Stomach (tissue), 9 donors: Measurements from ENCODE around the gene GBX1. TPM values are rescaled to one million over a fixed set of nuclear protein-coding genes. Genes with fewer than 3 reads are reported as not detected.

Experiments
- DNase-seq, 2 donors: peaks; one replicate each; pipeline versions ENCODE4 v3.0.0 to v3.0.0-alpha.2; 2013 to 2019
- H3K27ac ChIP-seq, 5 donors: fragments of 200-600 bp in 4 of 5; sonication (generic) in 4 of 5; one replicate each; pipeline ENCODE4 v1.5.1; 2013 to 2019; ENCODE audit warnings: mild to moderate bottlenecking in 1 of 5, moderate library complexity in 1 of 5
- H3K27me3 ChIP-seq, 3 donors: fragments of 200-600 bp; sonication (generic); one replicate each; pipeline ENCODE4 v1.5.1; 2017 to 2019; ENCODE audit warnings: mixed run types in 1 of 3
- H3K36me3 ChIP-seq, 4 donors: fragments of 200-600 bp; sonication (generic); 1 replicate in 3 of 4; 2 replicates in 1 of 4; pipeline ENCODE4 v1.5.1; 2016 to 2019
- H3K4me1 ChIP-seq, 4 donors: fragments of 200-600 bp; sonication (generic); one replicate each; pipeline ENCODE4 v1.5.1; 2016 to 2019
- H3K4me3 ChIP-seq, 4 donors: fragments of 200-600 bp; sonication (generic) in 3 of 4; one replicate each; pipeline ENCODE4 v1.5.1; 2016 to 2019; ENCODE audit warnings: mild to moderate bottlenecking in 1 of 4
- H3K9me3 ChIP-seq, 4 donors: fragments of 200-600 bp; sonication (generic); one replicate each; pipeline ENCODE4 v1.5.1; 2016 to 2019
- CTCF ChIP-seq, 7 experiments: fragments of 450-650 bp in 4 of 7; fragments of 200-600 bp in 3 of 7; sonication (generic) in 3 of 7; IDR thresholded peaks; one replicate each; pipeline ENCODE4 v1.5.1; 2016 to 2019; ENCODE audit warnings: antibody characterized with exemption in 7 of 7, control low read depth in 2 of 7, mild to moderate bottlenecking in 1 of 7
- EP300 ChIP-seq: sonication (generic); formaldehyde crosslinking; IDR thresholded peaks from one replicate; pipeline ENCODE4 v1.6.1; 2017; ENCODE audit warnings: antibody characterized with exemption
- POLR2A ChIP-seq, 4 donors: fragments of 450-650 bp; IDR thresholded peaks; one replicate each; pipeline ENCODE4 v1.6.1; 2016; ENCODE audit warnings: antibody characterized with exemption in 4 of 4, control low read depth in 2 of 4, mild to moderate bottlenecking in 1 of 4, moderate library complexity in 1 of 4
- POLR2AphosphoS5 ChIP-seq, 3 donors: sonication (generic); formaldehyde crosslinking; IDR thresholded peaks; one replicate each; pipeline ENCODE4 v1.6.1; 2016; ENCODE audit warnings: antibody characterized with exemption in 3 of 3
- WGBS, 5 donors: extraction: QIAGEN DNeasy Blood & Tissue Kit in 3 of 5; methylation state at CpG; one replicate each; pipeline versions ENCODE4 v1.1.5 to v1.1.7; 2013 to 2018; 5-methylcytosine and 5-hydroxymethylcytosine counted together
- intact Hi-C: fragments of 100-400 bp; cut with DNase I; formaldehyde crosslinking; loops from one replicate; pipeline ENCODE4 v1.15.1; 2023; ENCODE audit warnings: low total_unique reads
- polyA plus RNA-seq, 3 donors: library from polyadenylated mRNA; stranded (reverse); fragments of 200-250 nt; gene quantifications; one replicate each; pipeline ENCODE4 v1.2.3, GENCODE V29; 2013
- total RNA-seq, 5 donors: library from RNA; depleted of rRNA; stranded (reverse); fragments of >200 nt; gene quantifications; one replicate each; pipeline versions ENCODE4 v1.1.0 to v1.2.3, GENCODE V29; 2014 to 2016
- donor health status: healthy with polysubstance abuse.
- donor health status: Bipolar disorder and iron deficiency.
- donor health status: healthy.

Gene GBX1
- total and polyA plus RNA-seq, 8 donors = not detected

GRCh38 chr7:151130741-151131157 is 36.7 kb downstream of the GBX1 start:
- Histone ChIP-seq H3K4me3 (no peak overlapping the region), H3K27ac (no peak overlapping the region), H3K4me1 (peaks cover 7 to 12% (median 10%) of the 10 kb centered on the region in 4 donors), H3K9me3 (no peaks in the 10 kb centered on the region), H3K36me3 (peaks cover 62 to 91% (median 89%) of the 10 kb centered on the region in 4 donors), H3K27me3 (no peaks in the 10 kb centered on the region)
- TF ChIP-seq POLR2AphosphoS5 (IDR thresholded peaks at IDR 0.05) (no peak), CTCF (IDR thresholded peaks at IDR 0.05) (no peak), POLR2A (IDR thresholded peaks at IDR 0.05) (no peak), EP300 (no peak)
- no peak for DNase-seq
- intact Hi-C loops = no loop called here
- WGBS, 5 donors = 91 to 96% (median 95%) methylated on average over 17 of the region's 17 CpGs

- intact Hi-C loops = loop anchor here (5.0 kb wide), 1 partner anchor 37 kb away; the partner anchor contains the start of gene GBX1
- Histone ChIP-seq H3K4me1 (peaks cover 14 to 18% (median 17%) of the 10 kb centered on the region in 4 donors), H3K36me3 (peaks cover 55 to 90% (median 83%) of the 10 kb centered on the region in 4 donors), H3K9me3 (no peaks in the 10 kb centered on the region), H3K27ac (no peak overlapping the region), H3K27me3 (no peaks in the 10 kb centered on the region), H3K4me3 (no peak overlapping the region)
- WGBS, 5 donors = 84 to 91% (median 86%) methylated on average over 9 of the region's 9 CpGs
- TF ChIP-seq EP300 = no peak
- TF ChIP-seq CTCF (IDR thresholded peaks at IDR 0.05) = no peak
- DNase-seq = no peak
Measured at GRCh38 chr7:151129960-151130591, 37.4 kb downstream of the GBX1 start.

GRCh38 chr7:151129117-151129959 is 38.2 kb downstream of the GBX1 start:
- no peaks in the 10 kb centered on the region for H3K9me3 ChIP-seq
- H3K36me3 ChIP-seq = peaks cover 54 to 90% (median 83%) of the 10 kb centered on the region in 4 donors
- peak in 1 of 2 donors; percentile 54 for DNase-seq
- TF ChIP-seq POLR2AphosphoS5 (IDR thresholded peaks at IDR 0.05) = no peak
- TF ChIP-seq POLR2A (IDR thresholded peaks at IDR 0.05) = no peak
- no peak for TF ChIP-seq CTCF (IDR thresholded peaks at IDR 0.05)
- TF ChIP-seq EP300 = no peak
- intact Hi-C loops = loop anchor here (5.0 kb wide), 1 partner anchor 38 kb away; the partner anchor contains the start of gene GBX1
- H3K4me1 ChIP-seq = peaks cover 14 to 26% (median 20%) of the 10 kb centered on the region in 4 donors
- no peaks in the 10 kb centered on the region for H3K27me3 ChIP-seq
- WGBS, 5 donors = 71 to 88% (median 82%) methylated on average over 26 to 28 of the region's 28 CpGs
- no peak overlapping the region for H3K27ac ChIP-seq
- no peak overlapping the region for H3K4me3 ChIP-seq

GRCh38 chr7:151128716-151129115 is 38.8 kb downstream of the GBX1 start:
- Histone ChIP-seq H3K4me1 (peaks cover 14 to 31% (median 23%) of the 10 kb centered on the region in 4 donors), H3K27ac (no peak overlapping the region), H3K36me3 (peaks cover 53 to 90% (median 82%) of the 10 kb centered on the region in 4 donors), H3K9me3 (no peaks in the 10 kb centered on the region), H3K27me3 (no peaks in the 10 kb centered on the region), H3K4me3 (no peak overlapping the region)
- TF ChIP-seq POLR2AphosphoS5 (IDR thresholded peaks at IDR 0.05) (no peak), EP300 (no peak), POLR2A (IDR thresholded peaks at IDR 0.05) (no peak), CTCF (IDR thresholded peaks at IDR 0.05) (no peak)
- intact Hi-C loops = loop anchor here (5.0 kb wide), 1 partner anchor 39 kb away; the partner anchor contains the start of gene GBX1
- no peak for DNase-seq
- WGBS, 5 donors = 85 to 93% (median 89%) methylated on average over 6 to 8 of the region's 8 CpGs
